Neural crest cell (in vitro differentiated cells): ENCODE data around the gene MR1. TPM values are rescaled to one million over a fixed set of nuclear protein-coding genes. Genes with fewer than 3 reads are reported as not detected.

Experiments used
- DNase-seq: peaks from one replicate; pipeline ENCODE4 v3.0.0; 2021; ENCODE audit warnings: low read depth, mixed read lengths, low spot score
- H3K27ac Mint-ChIP-seq: one replicate; pipeline ENCODE4 v1.8.0; 2021; ENCODE audit warnings: mild to moderate bottlenecking, mixed read lengths; ENCODE audit not compliant: unreplicated experiment
- H3K27me3 Mint-ChIP-seq: 2 replicates; pipeline ENCODE4 v1.8.0; 2021; ENCODE audit warnings: low read depth, mild to moderate bottlenecking, mixed read lengths
- H3K36me3 Mint-ChIP-seq: 2 replicates; pipeline ENCODE4 v1.8.0; 2021; ENCODE audit warnings: low read depth, mild to moderate bottlenecking, mixed read lengths
- H3K4me1 Mint-ChIP-seq: 2 replicates; pipeline ENCODE4 v1.8.0; 2021; ENCODE audit warnings: mixed read lengths
- H3K4me3 Mint-ChIP-seq: one replicate; pipeline ENCODE4 v1.8.0; 2021; ENCODE audit warnings: mild to moderate bottlenecking, mixed read lengths
- H3K9me3 Mint-ChIP-seq: 2 replicates; pipeline ENCODE4 v1.8.0; 2021; ENCODE audit warnings: mixed read lengths
- CTCF ChIP-seq: fragments of 200-600 bp; sonication (generic); conservative IDR thresholded peaks from 2 replicates; pipeline ENCODE4 v1.5.0; 2021; ENCODE audit warnings: antibody characterized with exemption, mild to moderate bottlenecking
- total RNA-seq: library from RNA; stranded (reverse); gene quantifications from 2 replicates; pipeline ENCODE4 v1.2.1, GENCODE V29; 2021

Gene MR1
- total RNA-seq, 1 donor from 2014 or later: 0.21 TPM

DNA sequence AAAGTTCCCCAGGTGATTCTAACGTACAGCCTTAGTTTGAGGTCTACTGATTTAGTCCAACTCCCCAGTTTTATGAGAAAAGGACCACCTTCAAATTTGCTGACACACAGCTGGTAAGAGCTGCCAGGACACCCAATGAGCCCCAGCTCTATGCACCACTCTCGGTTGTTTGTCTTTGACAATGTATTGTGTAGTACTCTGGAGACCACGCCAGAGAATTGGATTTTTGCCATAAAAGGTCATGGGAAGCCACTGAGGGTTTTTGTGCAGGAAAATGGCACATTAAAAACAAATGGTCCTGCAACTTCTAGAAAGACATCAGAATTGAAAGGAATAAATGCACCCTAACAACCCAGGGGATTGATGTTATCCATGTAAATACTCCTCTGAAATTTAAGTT is 47.6 kb downstream of the MR1 start:
- Mint-ChIP-seq H3K27me3 (no peaks in the 10 kb centered on the region), H3K27ac (no peak overlapping the region), H3K4me1 (peaks cover 21% of the 10 kb centered on the region), H3K4me3 (no peak overlapping the region), H3K9me3 (no peaks in the 10 kb centered on the region), H3K36me3 (no peaks in the 10 kb centered on the region)
- TF ChIP-seq CTCF: no peak
- no peak for DNase-seq

- Mint-ChIP-seq H3K9me3 (no peaks in the 10 kb centered on the region), H3K27me3 (peaks cover 3% of the 10 kb centered on the region), H3K4me3 (no peak overlapping the region), H3K36me3 (no peaks in the 10 kb centered on the region), H3K4me1 (peaks cover 5% of the 10 kb centered on the region), H3K27ac (no peak overlapping the region)
- peak; percentile 48 for TF ChIP-seq CTCF
- DNase-seq: no peak
Measured at GRCh38 chr1:181083842-181084605, 50.2 kb downstream of the MR1 start.

- H3K9me3 Mint-ChIP-seq: no peaks in the 10 kb centered on the region
- H3K36me3 Mint-ChIP-seq: no peaks in the 10 kb centered on the region
- TF ChIP-seq CTCF: no peak
- H3K27me3 Mint-ChIP-seq: peaks cover 3% of the 10 kb centered on the region
- no peak overlapping the region for H3K27ac Mint-ChIP-seq
- DNase-seq: no peak
- peak overlapping the region; percentile 16 for H3K4me3 Mint-ChIP-seq
- H3K4me1 Mint-ChIP-seq: peaks cover 8% of the 10 kb centered on the region
Measured at GRCh38 chr1:181084606-181084969, 50.8 kb downstream of the MR1 start.

DNA sequence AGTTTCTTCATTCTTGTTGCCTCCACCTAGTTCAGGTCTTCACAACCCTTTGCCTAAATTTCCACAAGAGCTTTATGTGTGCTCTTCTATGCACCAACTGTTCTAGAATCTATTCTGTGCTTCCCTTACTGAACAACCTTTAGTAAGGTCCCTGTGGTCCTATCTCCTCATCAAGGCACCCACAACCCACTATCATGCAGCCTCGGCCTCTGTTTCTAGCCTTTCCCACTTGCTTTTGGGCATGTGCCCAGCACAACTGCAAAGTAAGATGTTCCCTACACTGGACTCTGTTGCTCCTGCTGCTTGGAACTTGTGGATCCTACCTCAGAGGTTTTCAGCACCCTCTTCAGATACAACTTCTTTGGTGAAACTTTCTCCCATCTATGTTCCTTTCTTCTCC is 52.3 kb downstream of the MR1 start:
- no peaks in the 10 kb centered on the region for H3K9me3 Mint-ChIP-seq
- peaks cover 23% of the 10 kb centered on the region for H3K4me1 Mint-ChIP-seq

GRCh38 chr1:181086926-181087325 is 53.1 kb downstream of the MR1 start:
- H3K27ac Mint-ChIP-seq: no peak overlapping the region
- no peaks in the 10 kb centered on the region for H3K9me3 Mint-ChIP-seq
- no peak for DNase-seq
- no peak for TF ChIP-seq CTCF
- peaks cover 5% of the 10 kb centered on the region for H3K27me3 Mint-ChIP-seq
- H3K4me1 Mint-ChIP-seq: peaks cover 31% of the 10 kb centered on the region
- H3K36me3 Mint-ChIP-seq: no peaks in the 10 kb centered on the region
- H3K4me3 Mint-ChIP-seq: peak overlapping the region; percentile 97

More for the DNA sequence above, 52.3 kb downstream of the MR1 start:
- no peak for DNase-seq
- H3K4me3 Mint-ChIP-seq: no peak overlapping the region
- peaks cover 5% of the 10 kb centered on the region for H3K27me3 Mint-ChIP-seq
- H3K36me3 Mint-ChIP-seq: no peaks in the 10 kb centered on the region
- no peak overlapping the region for H3K27ac Mint-ChIP-seq
- no peak for TF ChIP-seq CTCF
